ENCODE data around the gene CUL3. TPM values are rescaled to one million over a fixed set of nuclear protein-coding genes. Genes with fewer than 3 reads are reported as not detected.

The CUL3 gene
- total and polyA plus RNA-seq, 2 of the 13 experiments (the other 11 are each of a cell fraction or from before 2014, with no cell fraction given), result 33.2 to 62.3 TPM

GRCh38 chr2:224585211-224586088, at the start of gene CUL3 (continued):
- TF ChIP-seq RBAK (CRISPR knock-in tag; IDR thresholded peaks at IDR 0.05) (peak; percentile 36; the same call in 1 of the 2 replicates), ZNF768 (CRISPR knock-in tag; IDR thresholded peaks at IDR 0.05) (peak; percentile 29; the same call in 1 of the 2 replicates), ELF1 (CRISPR knock-in tag; IDR thresholded peaks at IDR 0.05) (peak; percentile 74), ZNF124 (CRISPR knock-in tag; IDR thresholded peaks at IDR 0.05) (0 out of 2 replicates have a peak, but pooled peaks have one; percentile 39), ZFX (CRISPR knock-in tag; IDR thresholded peaks at IDR 0.05; ENCODE audit: low read depth) (peak; percentile 87), ARID2 (CRISPR knock-in tag; IDR thresholded peaks at IDR 0.05; ENCODE audit: borderline replicate concordance) (0 out of 2 replicates have a peak, but pooled peaks have one; percentile 3), KLF6 (CRISPR knock-in tag; IDR thresholded peaks at IDR 0.05) (no peak), BATF2 (CRISPR knock-in tag; IDR thresholded peaks at IDR 0.05) (0 out of 2 replicates have a peak, but pooled peaks have one; percentile 38), TAF1 (CRISPR knock-in tag; IDR thresholded peaks at IDR 0.05) (peak; percentile 81), FOXA1 (IDR thresholded peaks at IDR 0.05) (no peak), FOXA1 (CRISPR knock-in tag; IDR thresholded peaks at IDR 0.05) (0 out of 2 replicates have a peak, but pooled peaks have one; percentile 7), KDM5A (IDR thresholded peaks at IDR 0.05; ENCODE audit: borderline replicate concordance, low read length) (no peak; the same call in 1 of the 2 replicates), MIER2 (CRISPR knock-in tag; IDR thresholded peaks at IDR 0.05) (no peak), SMC3 (IDR thresholded peaks at IDR 0.05; ENCODE audit: low read length) (0 out of 2 replicates have a peak, but pooled peaks have one; percentile 15), ASH2L (IDR thresholded peaks at IDR 0.05; ENCODE audit: insufficient read length, low read depth, low read length) (peak; percentile 71), FOXK2 (IDR thresholded peaks at IDR 0.05) (peak; percentile 49; the same call in 1 of the 2 replicates), ETV5 (CRISPR knock-in tag; IDR thresholded peaks at IDR 0.05; ENCODE audit: borderline replicate concordance) (peak; percentile 43), TBL1XR1 (IDR thresholded peaks at IDR 0.05; ENCODE audit: borderline replicate concordance, low read length, partially characterized antibody) (no peak), ARNT (IDR thresholded peaks at IDR 0.05) (no peak), REPIN1 (CRISPR knock-in tag; IDR thresholded peaks at IDR 0.05; ENCODE audit: borderline replicate concordance, low read depth) (peak; percentile 64), SAFB2 (CRISPR knock-in tag; IDR thresholded peaks at IDR 0.05; ENCODE audit: borderline replicate concordance, low read depth) (no peak)
- TF ChIP-seq, protein P1, sequence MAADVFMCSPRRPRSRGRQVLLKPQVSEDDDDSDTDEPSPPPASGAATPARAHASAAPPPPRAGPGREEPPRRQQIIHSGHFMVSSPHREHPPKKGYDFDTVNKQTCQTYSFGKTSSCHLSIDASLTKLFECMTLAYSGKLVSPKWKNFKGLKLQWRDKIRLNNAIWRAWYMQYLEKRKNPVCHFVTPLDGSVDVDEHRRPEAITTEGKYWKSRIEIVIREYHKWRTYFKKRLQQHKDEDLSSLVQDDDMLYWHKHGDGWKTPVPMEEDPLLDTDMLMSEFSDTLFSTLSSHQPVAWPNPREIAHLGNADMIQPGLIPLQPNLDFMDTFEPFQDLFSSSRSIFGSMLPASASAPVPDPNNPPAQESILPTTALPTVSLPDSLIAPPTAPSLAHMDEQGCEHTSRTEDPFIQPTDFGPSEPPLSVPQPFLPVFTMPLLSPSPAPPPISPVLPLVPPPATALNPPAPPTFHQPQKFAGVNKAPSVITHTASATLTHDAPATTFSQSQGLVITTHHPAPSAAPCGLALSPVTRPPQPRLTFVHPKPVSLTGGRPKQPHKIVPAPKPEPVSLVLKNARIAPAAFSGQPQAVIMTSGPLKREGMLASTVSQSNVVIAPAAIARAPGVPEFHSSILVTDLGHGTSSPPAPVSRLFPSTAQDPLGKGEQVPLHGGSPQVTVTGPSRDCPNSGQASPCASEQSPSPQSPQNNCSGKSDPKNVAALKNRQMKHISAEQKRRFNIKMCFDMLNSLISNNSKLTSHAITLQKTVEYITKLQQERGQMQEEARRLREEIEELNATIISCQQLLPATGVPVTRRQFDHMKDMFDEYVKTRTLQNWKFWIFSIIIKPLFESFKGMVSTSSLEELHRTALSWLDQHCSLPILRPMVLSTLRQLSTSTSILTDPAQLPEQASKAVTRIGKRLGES (CRISPR knock-in tag; IDR thresholded peaks at IDR 0.05; ENCODE audit: borderline replicate concordance), result no peak
- TF ChIP-seq, protein P2, sequence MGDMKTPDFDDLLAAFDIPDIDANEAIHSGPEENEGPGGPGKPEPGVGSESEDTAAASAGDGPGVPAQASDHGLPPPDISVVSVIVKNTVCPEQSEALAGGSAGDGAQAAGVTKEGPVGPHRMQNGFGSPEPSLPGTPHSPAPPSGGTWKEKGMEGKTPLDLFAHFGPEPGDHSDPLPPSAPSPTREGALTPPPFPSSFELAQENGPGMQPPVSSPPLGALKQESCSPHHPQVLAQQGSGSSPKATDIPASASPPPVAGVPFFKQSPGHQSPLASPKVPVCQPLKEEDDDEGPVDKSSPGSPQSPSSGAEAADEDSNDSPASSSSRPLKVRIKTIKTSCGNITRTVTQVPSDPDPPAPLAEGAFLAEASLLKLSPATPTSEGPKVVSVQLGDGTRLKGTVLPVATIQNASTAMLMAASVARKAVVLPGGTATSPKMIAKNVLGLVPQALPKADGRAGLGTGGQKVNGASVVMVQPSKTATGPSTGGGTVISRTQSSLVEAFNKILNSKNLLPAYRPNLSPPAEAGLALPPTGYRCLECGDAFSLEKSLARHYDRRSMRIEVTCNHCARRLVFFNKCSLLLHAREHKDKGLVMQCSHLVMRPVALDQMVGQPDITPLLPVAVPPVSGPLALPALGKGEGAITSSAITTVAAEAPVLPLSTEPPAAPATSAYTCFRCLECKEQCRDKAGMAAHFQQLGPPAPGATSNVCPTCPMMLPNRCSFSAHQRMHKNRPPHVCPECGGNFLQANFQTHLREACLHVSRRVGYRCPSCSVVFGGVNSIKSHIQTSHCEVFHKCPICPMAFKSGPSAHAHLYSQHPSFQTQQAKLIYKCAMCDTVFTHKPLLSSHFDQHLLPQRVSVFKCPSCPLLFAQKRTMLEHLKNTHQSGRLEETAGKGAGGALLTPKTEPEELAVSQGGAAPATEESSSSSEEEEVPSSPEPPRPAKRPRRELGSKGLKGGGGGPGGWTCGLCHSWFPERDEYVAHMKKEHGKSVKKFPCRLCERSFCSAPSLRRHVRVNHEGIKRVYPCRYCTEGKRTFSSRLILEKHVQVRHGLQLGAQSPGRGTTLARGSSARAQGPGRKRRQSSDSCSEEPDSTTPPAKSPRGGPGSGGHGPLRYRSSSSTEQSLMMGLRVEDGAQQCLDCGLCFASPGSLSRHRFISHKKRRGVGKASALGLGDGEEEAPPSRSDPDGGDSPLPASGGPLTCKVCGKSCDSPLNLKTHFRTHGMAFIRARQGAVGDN (CRISPR knock-in tag; IDR thresholded peaks at IDR 0.05), result peak; percentile 73
